Cortex of kidney (tissue), 1 donor: ENCODE results near the gene DOHH.
"Not testable (repeated sequence)": the region's sequence is repeated elsewhere in the genome, so short reads cannot be mapped to it uniquely, and the experiment has no call there.

ENCODE experiments used
- DNase-seq: peaks from one replicate; lab custom pipeline; 2025; lab: John Stamatoyannopoulos, UW

Gene DOHH

DNA sequence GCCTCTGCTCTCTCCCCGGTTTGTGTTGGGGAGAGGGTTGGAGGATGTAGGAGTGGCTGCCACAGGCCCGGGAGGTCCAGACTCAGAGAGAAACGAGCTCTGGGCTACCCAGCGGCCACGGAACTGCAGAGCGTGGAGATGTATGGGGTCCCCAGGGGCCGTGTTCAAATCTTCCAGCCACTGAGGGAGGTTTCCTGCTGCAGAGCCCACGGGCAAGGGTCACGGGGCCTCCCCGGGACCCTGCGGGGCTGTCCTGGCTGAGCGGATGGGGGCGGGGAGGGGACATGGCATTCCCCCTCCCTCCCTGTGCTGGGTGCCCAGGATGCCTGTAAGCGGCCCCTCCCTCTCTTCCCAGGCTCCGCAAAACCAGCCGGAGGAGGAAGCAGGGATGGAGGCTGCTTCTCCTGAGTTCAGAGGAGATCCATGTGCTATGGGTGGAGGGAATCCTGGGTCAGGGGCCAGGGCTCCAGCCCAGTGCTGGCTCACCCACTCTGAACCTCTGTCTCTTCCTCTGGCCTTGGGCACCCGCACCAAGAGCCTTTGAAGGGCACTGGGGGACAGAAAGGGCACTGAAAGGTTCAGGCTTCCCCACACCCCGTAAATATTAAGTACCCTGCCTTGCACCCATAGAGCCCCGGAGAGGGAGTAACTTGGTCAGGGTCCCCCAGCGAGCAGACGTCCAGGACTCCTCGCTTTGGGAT is 42.8 kb downstream of the DOHH start:
- DNase-seq = no peak

- no peak for DNase-seq
These were observed 43.4 kb downstream of the DOHH start for GRCh38 chr19:3456925-3457527.

GRCh38 chr19:3455960-3456601 is 44.4 kb downstream of the DOHH start:
- no peak for DNase-seq

DNA sequence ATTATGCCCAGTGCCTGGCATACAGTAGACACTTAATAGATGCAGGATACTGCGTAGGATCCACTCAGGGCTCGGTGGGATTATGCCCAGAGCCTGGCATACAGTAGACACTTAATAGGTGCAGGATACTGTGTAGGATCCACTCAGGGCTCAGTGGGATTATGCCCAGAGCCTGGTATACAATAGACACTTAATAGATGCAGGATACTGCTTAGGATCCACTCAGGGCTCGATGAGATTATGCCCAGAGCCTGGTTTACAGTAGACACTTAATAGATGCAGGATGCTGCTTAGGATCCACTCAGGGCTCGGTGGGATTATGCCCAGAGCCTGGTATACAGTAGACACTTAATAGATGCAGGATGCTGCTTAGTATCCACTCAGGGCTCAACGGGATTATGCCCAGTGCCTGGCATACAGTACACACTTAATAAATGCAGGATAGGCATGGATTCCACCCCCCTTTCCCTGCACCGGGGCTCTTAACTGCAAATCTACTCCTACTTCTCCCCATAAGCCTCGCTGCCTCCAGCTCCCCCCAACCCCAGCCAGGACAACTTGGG is 45.0 kb downstream of the DOHH start:
- no peak for DNase-seq

DNA sequence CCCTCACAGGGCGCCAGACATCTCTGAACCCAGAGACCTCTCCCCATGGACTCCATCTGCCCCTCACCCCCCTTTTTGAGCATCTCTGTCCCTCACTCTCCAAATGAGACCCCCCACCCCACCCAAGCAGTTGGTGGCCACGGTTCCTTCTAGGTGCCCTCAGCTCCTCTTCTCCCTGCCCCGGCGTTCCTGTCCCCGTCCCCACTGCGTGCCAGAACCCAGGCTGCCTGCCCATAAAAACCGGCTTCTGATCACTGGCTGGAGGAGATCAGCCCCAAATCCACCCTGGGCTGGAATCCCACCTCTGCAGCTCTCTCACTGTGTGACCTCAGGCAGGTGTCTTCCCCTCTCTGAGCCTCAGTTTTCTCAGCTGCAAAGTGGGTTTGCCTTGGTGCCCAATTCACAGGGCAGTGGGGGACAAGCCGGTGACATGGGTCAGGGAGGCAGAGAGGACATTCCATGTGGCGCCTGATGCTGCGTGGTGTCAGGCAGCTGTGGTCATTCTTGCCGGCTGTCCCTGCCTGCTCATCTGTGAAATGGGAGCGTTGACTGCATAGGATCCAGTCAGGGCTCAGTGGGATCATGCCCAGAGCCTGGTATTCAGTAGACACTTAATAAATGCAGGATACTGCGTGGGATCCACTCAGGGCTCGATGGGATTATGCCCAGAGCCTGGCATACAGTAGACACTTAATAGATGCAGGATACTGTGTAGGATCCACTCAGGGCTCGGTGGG is 45.6 kb downstream of the DOHH start:
- DNase-seq = no peak

DNA sequence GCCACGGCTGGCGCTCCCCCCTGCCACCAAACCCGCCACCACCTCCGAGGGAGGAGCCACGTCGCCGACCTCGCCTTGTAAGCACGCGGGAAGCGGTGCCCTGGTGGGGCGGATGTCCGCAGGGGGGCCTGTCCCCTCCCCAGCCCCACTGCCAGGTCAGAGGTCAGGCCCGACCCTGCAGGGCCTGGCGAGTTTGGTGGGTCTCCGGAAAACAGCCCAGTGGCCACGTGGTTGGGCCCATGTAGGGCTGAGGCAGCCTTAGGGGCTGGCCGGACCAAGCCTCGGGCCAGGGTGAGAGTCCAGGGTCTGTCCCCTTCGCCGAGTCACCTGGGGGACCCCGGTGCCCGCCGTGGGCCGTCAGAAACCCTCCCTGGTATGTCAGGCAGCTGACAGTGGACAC is 46.6 kb downstream of the DOHH start:
- DNase-seq = no peak

GRCh38 chr19:3452942-3453214 is 47.6 kb downstream of the DOHH start:
- DNase-seq = not testable (repeated sequence)

DNA sequence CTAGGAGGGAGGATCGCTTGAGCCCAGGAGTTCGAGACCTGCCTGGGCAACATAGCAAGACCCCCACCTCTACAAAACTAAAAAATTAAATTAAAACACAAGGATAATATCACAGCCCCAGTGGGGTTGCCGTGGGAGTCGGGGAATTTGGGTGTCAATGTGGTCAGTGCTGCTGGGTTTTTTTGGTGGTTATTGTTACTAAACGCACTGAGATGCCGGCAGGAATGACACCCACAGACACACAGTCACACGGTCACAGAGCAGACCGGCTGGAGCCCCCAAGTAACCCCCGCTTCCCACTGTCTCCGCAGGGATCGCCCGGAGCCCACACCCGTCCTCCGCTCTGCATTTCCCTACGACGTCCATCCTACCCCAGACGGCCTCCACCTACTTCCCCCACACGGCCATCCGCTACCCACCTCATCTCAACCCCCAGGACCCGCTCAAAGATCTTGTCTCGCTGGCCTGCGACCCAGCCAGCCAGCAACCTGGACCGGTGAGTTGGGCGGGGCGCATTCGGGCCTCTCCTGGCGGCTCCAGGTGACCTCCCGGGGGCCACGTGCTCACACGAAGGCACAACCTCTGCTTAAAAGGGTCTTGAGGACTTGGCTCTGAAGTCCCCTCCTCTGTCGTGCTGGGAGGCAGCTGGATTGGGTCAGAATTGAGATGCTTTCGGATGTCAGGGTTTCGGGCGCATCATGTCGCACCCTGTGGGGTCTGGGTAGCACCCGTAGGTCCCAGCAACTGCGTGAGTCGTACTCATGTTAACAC is 48.1 kb downstream of the DOHH start:
- no peak for DNase-seq

- DNase-seq = no peak
These were observed 49.0 kb downstream of the DOHH start for GRCh38 chr19:3451451-3451866.

GRCh38 chr19:3450796-3451411 is 49.6 kb downstream of the DOHH start:
- DNase-seq = no peak

GRCh38 chr19:3448616-3449334 is 51.7 kb downstream of the DOHH start:
- DNase-seq = no peak

DNA sequence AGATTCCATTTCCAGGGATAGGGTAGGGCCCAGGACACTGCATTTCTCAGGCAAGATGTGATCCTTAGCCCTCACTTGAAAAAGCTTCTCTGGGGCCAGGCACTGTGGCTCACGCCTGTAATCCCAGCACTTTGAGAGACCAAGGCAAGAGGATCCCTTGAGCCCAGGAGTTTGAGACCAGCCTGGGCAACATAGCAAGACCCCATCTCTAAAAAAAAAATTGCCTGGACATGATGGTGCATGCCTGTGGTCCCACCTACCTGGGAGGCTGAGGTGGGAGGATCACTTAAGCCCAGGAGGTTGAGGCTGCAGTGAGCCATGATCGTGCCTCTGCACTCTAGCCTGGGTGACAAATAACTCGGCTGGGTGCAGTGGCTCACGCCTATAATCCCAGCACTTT is 53.8 kb downstream of the DOHH start:
- not testable (repeated sequence) for DNase-seq

- no peak for DNase-seq
These were observed 55.7 kb downstream of the DOHH start for GRCh38 chr19:3444695-3445234.

- no peak for DNase-seq
These were observed 56.4 kb downstream of the DOHH start for GRCh38 chr19:3443840-3444694.

DNA sequence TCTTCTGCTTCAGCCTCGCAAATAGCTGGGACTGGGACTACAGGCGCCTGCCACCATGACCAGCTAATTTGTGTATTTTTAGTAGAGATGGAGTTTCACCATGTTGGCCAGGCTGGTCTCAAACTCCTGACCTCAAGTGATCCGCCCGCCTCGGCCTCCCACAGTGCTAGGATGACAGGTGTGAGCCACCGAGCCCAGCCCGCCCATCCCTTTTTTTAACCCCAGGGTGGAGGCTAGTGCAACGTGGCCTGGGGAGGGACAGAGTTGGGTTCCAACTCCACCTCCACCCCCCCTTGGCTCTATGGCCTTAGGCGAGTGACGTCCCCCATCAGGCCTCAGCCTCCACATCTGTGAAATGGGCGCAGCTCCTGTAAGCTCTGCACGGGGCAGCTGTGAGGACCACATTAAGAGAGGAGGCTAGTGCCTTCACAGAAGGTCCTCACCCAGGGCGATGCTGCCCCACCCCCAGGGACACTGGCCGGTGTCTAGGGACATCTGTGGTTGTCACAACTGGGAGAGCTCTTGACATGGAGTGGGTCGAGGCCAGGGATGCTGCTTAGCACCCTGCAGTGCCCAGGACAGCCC is 57.9 kb downstream of the DOHH start:
- DNase-seq = no peak

GRCh38 chr19:3441986-3442329 is 58.5 kb downstream of the DOHH start:
- no peak for DNase-seq

DNA sequence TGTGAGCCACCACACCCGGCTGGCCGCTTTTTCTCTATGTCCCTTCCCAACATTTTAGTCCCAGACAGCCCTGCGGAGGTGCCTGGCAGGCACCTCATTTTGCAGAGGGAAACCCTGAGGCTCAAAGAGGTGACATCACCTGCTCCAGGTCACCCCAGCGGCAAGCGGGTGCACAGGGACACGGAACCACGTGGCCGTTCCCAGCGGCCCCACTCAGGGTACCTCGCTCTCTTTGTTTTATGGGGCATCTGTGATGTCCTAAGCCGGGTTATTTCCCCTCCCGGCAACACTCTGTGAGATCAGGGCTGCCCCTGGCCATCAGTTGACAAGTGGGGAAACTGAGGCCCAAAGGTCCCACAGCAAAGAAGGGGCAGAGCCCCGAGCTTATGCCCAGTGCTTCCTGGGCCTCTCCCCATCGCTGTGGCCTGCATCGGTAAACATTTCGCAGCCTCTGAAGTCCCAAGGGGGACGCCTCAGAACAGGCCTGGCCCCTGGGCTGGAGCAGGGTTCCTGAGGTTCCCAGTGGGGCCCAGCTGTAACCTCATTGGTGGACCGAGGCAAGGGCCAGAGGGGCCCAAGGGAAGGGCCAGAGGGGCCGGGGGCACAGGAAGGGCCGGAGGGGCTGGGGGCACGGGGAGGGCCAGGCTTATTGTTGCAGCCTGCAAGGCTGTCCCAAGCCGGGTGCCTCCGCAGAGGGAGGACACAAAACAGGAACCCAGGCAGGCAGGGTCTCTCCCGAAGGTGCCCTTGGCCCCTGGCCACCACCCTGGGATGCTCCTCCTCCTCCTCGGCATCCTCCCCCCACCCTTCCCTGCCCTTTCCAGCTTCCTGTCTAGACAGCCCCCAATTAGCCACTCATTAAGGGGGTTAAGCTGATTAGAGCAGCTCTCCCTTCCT is 59.1 kb downstream of the DOHH start:
- DNase-seq = no peak
